Fibroblast of lung (primary cell): ENCODE data around the gene THRA.

Experiments
- EZH2 ChIP-seq: IDR thresholded peaks from 2 replicates; pipeline ENCODE4 v1.5.1; 2012; ENCODE audit warnings: low read length, control low read depth, mild to moderate bottlenecking; ENCODE audit errors: missing control alignments
- TF ChIP-seq, protein P1 (sequence below), 2 donors: IDR thresholded peaks in 1 of 2; conservative IDR thresholded peaks in 1 of 2; 1 replicate in 1 of 2; 2 replicates in 1 of 2; pipeline ENCODE4 v1.5.1; 2011 to 2012; ENCODE audit warnings: low read length in 2 of 2, control low read depth in 1 of 2, inconsistent platforms in 1 of 2, low read depth in 1 of 2, mild to moderate bottlenecking in 1 of 2

DNA sequence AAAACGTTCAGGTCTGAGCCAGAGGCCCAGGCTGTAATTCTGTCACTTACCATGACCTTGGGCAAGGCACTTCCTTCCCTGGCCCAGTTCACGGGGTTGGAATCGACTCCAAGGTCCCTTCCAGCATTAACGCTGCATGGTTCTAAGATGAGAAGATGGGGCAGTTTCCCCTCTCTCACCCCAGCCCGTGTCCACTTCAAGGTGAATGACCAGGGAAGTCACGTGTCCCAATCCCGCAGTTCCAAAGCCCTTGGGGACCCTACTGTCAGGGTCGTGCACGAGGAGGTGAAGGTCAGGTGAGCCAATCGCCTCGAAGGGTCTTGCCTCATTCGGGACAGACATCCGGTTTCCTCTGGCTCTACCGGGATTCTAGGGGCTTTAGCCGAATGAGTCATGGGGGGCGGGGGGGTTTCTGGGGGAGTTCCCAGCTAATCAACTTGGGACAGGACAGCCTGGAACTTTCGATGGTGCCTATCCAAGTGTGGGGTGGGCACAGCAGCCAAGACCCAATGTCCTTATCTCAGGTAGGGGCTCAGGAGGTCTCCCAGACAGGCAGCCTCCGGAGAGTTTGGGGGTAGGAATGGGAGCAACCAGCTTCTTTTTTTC is 48.3 kb upstream of the THRA start:
- TF ChIP-seq, protein P1, sequence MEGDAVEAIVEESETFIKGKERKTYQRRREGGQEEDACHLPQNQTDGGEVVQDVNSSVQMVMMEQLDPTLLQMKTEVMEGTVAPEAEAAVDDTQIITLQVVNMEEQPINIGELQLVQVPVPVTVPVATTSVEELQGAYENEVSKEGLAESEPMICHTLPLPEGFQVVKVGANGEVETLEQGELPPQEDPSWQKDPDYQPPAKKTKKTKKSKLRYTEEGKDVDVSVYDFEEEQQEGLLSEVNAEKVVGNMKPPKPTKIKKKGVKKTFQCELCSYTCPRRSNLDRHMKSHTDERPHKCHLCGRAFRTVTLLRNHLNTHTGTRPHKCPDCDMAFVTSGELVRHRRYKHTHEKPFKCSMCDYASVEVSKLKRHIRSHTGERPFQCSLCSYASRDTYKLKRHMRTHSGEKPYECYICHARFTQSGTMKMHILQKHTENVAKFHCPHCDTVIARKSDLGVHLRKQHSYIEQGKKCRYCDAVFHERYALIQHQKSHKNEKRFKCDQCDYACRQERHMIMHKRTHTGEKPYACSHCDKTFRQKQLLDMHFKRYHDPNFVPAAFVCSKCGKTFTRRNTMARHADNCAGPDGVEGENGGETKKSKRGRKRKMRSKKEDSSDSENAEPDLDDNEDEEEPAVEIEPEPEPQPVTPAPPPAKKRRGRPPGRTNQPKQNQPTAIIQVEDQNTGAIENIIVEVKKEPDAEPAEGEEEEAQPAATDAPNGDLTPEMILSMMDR (conservative IDR thresholded peaks at IDR 0.05 in 1 of 2, IDR thresholded peaks at IDR 0.05 in 1 of 2; ENCODE audit: low read depth in 1 of 2, low read length in 2 of 2): no peak
- TF ChIP-seq EZH2: no peak
